ENCODE results near the gene MAPK7. TPM values are rescaled to one million over a fixed set of nuclear protein-coding genes. Genes with fewer than 3 reads are reported as not detected.

Gene MAPK7
- total and polyA plus RNA-seq, 2 of the 4 experiments (the other 2 are of a cell fraction), result 9.7 to 25.4 TPM

GRCh38 chr17:19403021-19403420, 24.7 kb downstream of the MAPK7 start:
- H4K5ac ChIP-seq (ENCODE audit: low read depth, low read length), result no peak overlapping the region; the same call in 1 of the 2 replicates
- no peak overlapping the region for H3K14ac ChIP-seq (replicated peaks; ENCODE audit: low read depth, low read length)
- no peak overlapping the region for H2AFZ ChIP-seq (replicated peaks; ENCODE audit: low read length, poor library complexity)
- H4K91ac ChIP-seq (ENCODE audit: insufficient read depth, low read depth, low read length), result no peak overlapping the region
- in situ Hi-C loops (cut with MboI; ENCODE audit: low sequenced_read_pairs) (no loop called here), intact Hi-C loops (cut with micrococcal nuclease) (no loop called here), dilution Hi-C loops (cut with HindIII; ENCODE audit: low sequenced_read_pairs, unreplicated experiment) (no loop called here)
- TF ChIP-seq USF2 (IDR thresholded peaks at IDR 0.05; ENCODE audit: low read depth, low read length), result no peak
- TF ChIP-seq SMC3 (IDR thresholded peaks at IDR 0.05; ENCODE audit: low read depth, low read length), result no peak
- no peak for TF ChIP-seq RFX5 (IDR thresholded peaks at IDR 0.05; ENCODE audit: low read depth, low read length)
- no peak for TF ChIP-seq ELK1 (IDR thresholded peaks at IDR 0.05; ENCODE audit: borderline replicate concordance, low read depth, low read length)
- TF ChIP-seq MAFK (IDR thresholded peaks at IDR 0.05; ENCODE audit: low read depth, low read length), result no peak
- ChIA-PET POLR2A (ENCODE audit: unreplicated experiment) (no interaction called here), CTCF (no interaction called here)
- no peak overlapping the region for H3K56ac ChIP-seq (ENCODE audit: extremely low read depth, insufficient read depth, low read length)
- DNase-seq, result no peak
- H3K9me1 ChIP-seq (ENCODE audit: insufficient read depth, low read length), result peaks cover 7% of the 10 kb centered on the region; the same call in 1 of the 2 replicates
- 86% methylated on average over 2 of the region's 4 CpGs; no CpG with 5 or more reads in 1 of the 2 experiments for WGBS, 2 experiments (ENCODE audit: extremely low coverage in 2 of 2, insufficient read length in 1 of 2)
- H3K27me3 ChIP-seq (ENCODE audit: control insufficient read depth, insufficient read depth, low read length), result no peaks in the 10 kb centered on the region
- no peaks in the 10 kb centered on the region for H3K9me3 ChIP-seq (ENCODE audit: control insufficient read depth, insufficient read depth, low read length)
- H3K4me1 ChIP-seq (ENCODE audit: control insufficient read depth, insufficient read depth, low read length), result peaks cover 8% of the 10 kb centered on the region
- no peak overlapping the region for H2BK120ac ChIP-seq (ENCODE audit: low read depth, low read length)
- H4K8ac ChIP-seq (ENCODE audit: low read depth in 2 of 2, low read length in 2 of 2), result no peak overlapping the region
- no peak overlapping the region for H2AK5ac ChIP-seq (ENCODE audit: low read depth, low read length)
- no peak overlapping the region for H2BK15ac ChIP-seq (ENCODE audit: low read depth, low read length)
- no peak overlapping the region for H2AK9ac ChIP-seq (replicated peaks; ENCODE audit: low read depth, low read length, poor library complexity)
- no peak overlapping the region for H2BK5ac ChIP-seq (ENCODE audit: low read depth, low read length, poor library complexity, severe bottlenecking)
- no TSS peak for BruUV-seq (replicated peaks)
- H3K27ac ChIP-seq (ENCODE audit: insufficient read depth, low read length), result no peak overlapping the region
- no peaks in the 10 kb centered on the region for H3K79me1 ChIP-seq (ENCODE audit: low read depth in 1 of 2, low read length in 2 of 2)
- no peak overlapping the region for H3K4me3 ChIP-seq (ENCODE audit: insufficient read depth, low read depth, low read length)
- no peak overlapping the region for H3K4ac ChIP-seq (ENCODE audit: low read depth, low read length)
- ATAC-seq (ENCODE audit: low read depth), result no peak
- H2BK20ac ChIP-seq (ENCODE audit: low read depth, low read length), result no peak overlapping the region
- H3K9ac ChIP-seq (ENCODE audit: low read depth, low read length), result no peak overlapping the region
- no peaks in the 10 kb centered on the region for H3K36me3 ChIP-seq (ENCODE audit: control insufficient read depth, insufficient read depth, low read length)
- no peak overlapping the region for H3K18ac ChIP-seq (ENCODE audit: low read depth, low read length)
- no peak overlapping the region for H3K4me2 ChIP-seq (ENCODE audit: low read depth, low read length)
- no peaks in the 10 kb centered on the region for H4K20me1 ChIP-seq (ENCODE audit: insufficient read depth, low read length)
- no peak overlapping the region for H3K23ac ChIP-seq (ENCODE audit: low read depth, low read length)

Data from IMR-90 (cell line).